WTC11 (cell line): ENCODE results near the gene TMEM88. TPM values are rescaled to one million over a fixed set of nuclear protein-coding genes. Genes with fewer than 3 reads are reported as not detected.

Experiments used
- ATAC-seq: fragments of 200-7000 bp; cut with Tn5 transposase; 2 replicates; pipeline ENCODE4 v1.10.0; 2021; ENCODE audit warnings: mild to moderate bottlenecking, moderate library complexity
- CTCF ChIA-PET: fragments of 300-600 bp; sonication (Branson Sonifier 250); formaldehyde crosslinking; loops from one replicate; lab custom pipeline; 2021; ENCODE audit warnings: antibody characterized with exemption; lab: Charles Lee
- POLR2A ChIA-PET: fragments of 350-600 bp; sonication (Branson Sonifier 250); formaldehyde crosslinking; loops from one replicate; lab custom pipeline; 2021; ENCODE audit warnings: antibody characterized with exemption; lab: Charles Lee
- DNase-seq: peaks from one replicate; pipeline ENCODE4 v3.0.0; 2021; ENCODE audit warnings: low spot score
- H3K27ac Mint-ChIP-seq: 2 replicates; pipeline ENCODE4 v1.8.0; 2021; ENCODE audit warnings: mixed read lengths
- H3K27me3 Mint-ChIP-seq: 2 replicates; pipeline ENCODE4 v1.8.0; 2021; ENCODE audit warnings: low read depth, mild to moderate bottlenecking, moderate library complexity, mixed read lengths
- H3K36me3 Mint-ChIP-seq: 2 replicates; pipeline ENCODE4 v1.8.0; 2021; ENCODE audit warnings: mixed read lengths
- H3K4me1 Mint-ChIP-seq: 2 replicates; pipeline ENCODE4 v1.8.0; 2022; ENCODE audit warnings: mixed read lengths
- H3K4me3 Mint-ChIP-seq: 2 replicates; pipeline ENCODE4 v1.8.0; 2021; ENCODE audit warnings: mild to moderate bottlenecking, moderate library complexity, mixed read lengths
- H3K9me3 Mint-ChIP-seq: 2 replicates; pipeline ENCODE4 v1.8.0; 2021; ENCODE audit warnings: mixed read lengths
- AFF4 ChIP-seq: sonication (generic); formaldehyde crosslinking; IDR thresholded peaks from 2 replicates; pipeline ENCODE4 v1.8.1; 2023; ENCODE audit warnings: mild to moderate bottlenecking, missing genetic modification reagents, borderline replicate concordance
- ARID4B ChIP-seq: sonication (generic); formaldehyde crosslinking; IDR thresholded peaks from 2 replicates; pipeline ENCODE4 v1.8.0; 2023; ENCODE audit warnings: missing genetic modification reagents, mild to moderate bottlenecking, borderline replicate concordance
- ATF2 ChIP-seq: sonication (generic); formaldehyde crosslinking; IDR thresholded peaks from 2 replicates; pipeline ENCODE4 v1.8.1; 2022; ENCODE audit warnings: low read depth, missing genetic modification reagents, borderline replicate concordance
- CBFB ChIP-seq: sonication (generic); formaldehyde crosslinking; IDR thresholded peaks from 2 replicates; pipeline ENCODE4 v1.8.1; 2022; ENCODE audit warnings: mild to moderate bottlenecking, low read depth, missing genetic modification reagents
- CDX4 ChIP-seq: fragments of 250-450 bp; sonication (Bioruptor Pico); IDR thresholded peaks from 2 replicates; pipeline ENCODE4 v1.9.0; 2021; ENCODE audit warnings: moderate library complexity, mild to moderate bottlenecking, inconsistent platforms, borderline replicate concordance
- ETV6 ChIP-seq: sonication (generic); formaldehyde crosslinking; IDR thresholded peaks from 2 replicates; pipeline ENCODE4 v1.8.1; 2022; ENCODE audit warnings: mild to moderate bottlenecking, missing genetic modification reagents
- FOXK1 ChIP-seq: sonication (generic); formaldehyde crosslinking; IDR thresholded peaks from 2 replicates; pipeline ENCODE4 v1.8.0; 2022; ENCODE audit warnings: mild to moderate bottlenecking, moderate library complexity, missing genetic modification reagents
- FOXP4 ChIP-seq: sonication (generic); formaldehyde crosslinking; IDR thresholded peaks from 2 replicates; pipeline ENCODE4 v1.8.0; 2022; ENCODE audit warnings: mild to moderate bottlenecking, missing genetic modification reagents
- NFYB ChIP-seq: sonication (generic); formaldehyde crosslinking; conservative IDR thresholded peaks from 2 replicates; pipeline ENCODE4 v1.8.0; 2022; ENCODE audit warnings: low read depth, missing genetic modification reagents
- TEAD4 ChIP-seq: sonication (generic); formaldehyde crosslinking; IDR thresholded peaks from 2 replicates; pipeline ENCODE4 v1.8.0; 2022; ENCODE audit warnings: mild to moderate bottlenecking, missing genetic modification reagents
- ZNF281 ChIP-seq: sonication (generic); formaldehyde crosslinking; IDR thresholded peaks from 2 replicates; pipeline ENCODE4 v1.8.0; 2023; ENCODE audit warnings: mild to moderate bottlenecking, missing genetic modification reagents
- total RNA-seq: library from RNA; stranded (reverse); gene quantifications from 3 replicates; pipeline ENCODE4 v1.2.3, GENCODE V29; 2021
- TF ChIP-seq, protein P1 (sequence below): sonication (generic); formaldehyde crosslinking; IDR thresholded peaks from 2 replicates; pipeline ENCODE4 v1.8.1; 2023; ENCODE audit warnings: mild to moderate bottlenecking, moderate library complexity, missing genetic modification reagents
- TF ChIP-seq, protein P2 (sequence below): sonication (generic); formaldehyde crosslinking; IDR thresholded peaks from 2 replicates; pipeline ENCODE4 v1.8.1; 2022; ENCODE audit warnings: mild to moderate bottlenecking, moderate library complexity, missing genetic modification reagents
- TF ChIP-seq, protein P3 (sequence below): sonication (generic); formaldehyde crosslinking; IDR thresholded peaks from 2 replicates; pipeline ENCODE4 v1.8.0; 2023; ENCODE audit warnings: missing genetic modification reagents

The TMEM88 gene
- total RNA-seq, 1 experiment from 2014 or later: 2.9 TPM

GRCh38 chr17:7851438-7852261 lies 3.2 kb upstream of the TMEM88 start:
- peak; percentile 96 for DNase-seq
- H3K27ac Mint-ChIP-seq: no peak overlapping the region
- H3K4me3 Mint-ChIP-seq: peak overlapping the region; percentile 81
- H3K4me1 Mint-ChIP-seq: peaks cover 30% of the 10 kb centered on the region
- ChIA-PET CTCF (interaction anchor here (0.6 to 2.1 kb wide), 6 partner anchors 9 to 137 kb away, joined by 3 to 29 read pairs (median 4); partner anchors contain the start of gene KDM6B), POLR2A (no interaction called here)
- peak; percentile 75 for ATAC-seq
- peaks cover 30% of the 10 kb centered on the region for H3K27me3 Mint-ChIP-seq
- no peaks in the 10 kb centered on the region for H3K9me3 Mint-ChIP-seq
- H3K36me3 Mint-ChIP-seq: no peaks in the 10 kb centered on the region
- 0 out of 2 replicates have a peak, but pooled peaks have one; percentile 18 for TF ChIP-seq CBFB (CRISPR knock-in tag)
- peak; percentile 85 for TF ChIP-seq FOXK1 (CRISPR knock-in tag)
- peak; percentile 83; the same call in 1 of the 2 replicates for TF ChIP-seq ZNF281 (CRISPR knock-in tag)
- peak; percentile 88 for TF ChIP-seq ETV6
- TF ChIP-seq CDX4 (CRISPR knock-in tag): no peak
- TF ChIP-seq FOXP4 (CRISPR knock-in tag): peak; percentile 91
- TF ChIP-seq, protein P1, sequence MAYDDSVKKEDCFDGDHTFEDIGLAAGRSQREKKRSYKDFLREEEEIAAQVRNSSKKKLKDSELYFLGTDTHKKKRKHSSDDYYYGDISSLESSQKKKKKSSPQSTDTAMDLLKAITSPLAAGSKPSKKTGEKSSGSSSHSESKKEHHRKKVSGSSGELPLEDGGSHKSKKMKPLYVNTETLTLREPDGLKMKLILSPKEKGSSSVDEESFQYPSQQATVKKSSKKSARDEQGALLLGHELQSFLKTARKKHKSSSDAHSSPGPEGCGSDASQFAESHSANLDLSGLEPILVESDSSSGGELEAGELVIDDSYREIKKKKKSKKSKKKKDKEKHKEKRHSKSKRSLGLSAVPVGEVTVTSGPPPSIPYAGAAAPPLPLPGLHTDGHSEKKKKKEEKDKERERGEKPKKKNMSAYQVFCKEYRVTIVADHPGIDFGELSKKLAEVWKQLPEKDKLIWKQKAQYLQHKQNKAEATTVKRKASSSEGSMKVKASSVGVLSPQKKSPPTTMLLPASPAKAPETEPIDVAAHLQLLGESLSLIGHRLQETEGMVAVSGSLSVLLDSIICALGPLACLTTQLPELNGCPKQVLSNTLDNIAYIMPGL (CRISPR knock-in tag): peak; percentile 47; the same call in 1 of the 2 replicates
- no peak for TF ChIP-seq AFF4 (CRISPR knock-in tag)
- TF ChIP-seq, protein P2, sequence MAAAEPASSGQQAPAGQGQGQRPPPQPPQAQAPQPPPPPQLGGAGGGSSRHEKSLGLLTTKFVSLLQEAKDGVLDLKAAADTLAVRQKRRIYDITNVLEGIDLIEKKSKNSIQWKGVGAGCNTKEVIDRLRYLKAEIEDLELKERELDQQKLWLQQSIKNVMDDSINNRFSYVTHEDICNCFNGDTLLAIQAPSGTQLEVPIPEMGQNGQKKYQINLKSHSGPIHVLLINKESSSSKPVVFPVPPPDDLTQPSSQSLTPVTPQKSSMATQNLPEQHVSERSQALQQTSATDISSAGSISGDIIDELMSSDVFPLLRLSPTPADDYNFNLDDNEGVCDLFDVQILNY (CRISPR knock-in tag): peak; percentile 71; the same call in 1 of the 2 replicates
- TF ChIP-seq, protein P3, sequence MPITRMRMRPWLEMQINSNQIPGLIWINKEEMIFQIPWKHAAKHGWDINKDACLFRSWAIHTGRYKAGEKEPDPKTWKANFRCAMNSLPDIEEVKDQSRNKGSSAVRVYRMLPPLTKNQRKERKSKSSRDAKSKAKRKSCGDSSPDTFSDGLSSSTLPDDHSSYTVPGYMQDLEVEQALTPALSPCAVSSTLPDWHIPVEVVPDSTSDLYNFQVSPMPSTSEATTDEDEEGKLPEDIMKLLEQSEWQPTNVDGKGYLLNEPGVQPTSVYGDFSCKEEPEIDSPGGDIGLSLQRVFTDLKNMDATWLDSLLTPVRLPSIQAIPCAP: peak; percentile 37; the same call in 1 of the 2 replicates
- TF ChIP-seq ATF2 (CRISPR knock-in tag): no peak
- peak; percentile 85 for TF ChIP-seq NFYB (CRISPR knock-in tag)
- peak; percentile 44; the same call in 1 of the 2 replicates for TF ChIP-seq ARID4B
- TF ChIP-seq TEAD4 (CRISPR knock-in tag): no peak
